Limb (tissue), 2 donors: ENCODE measurements around the gene TIMM10.
"Not testable (repeated sequence)": the region's sequence is repeated elsewhere in the genome, so short reads cannot be mapped to it uniquely, and the experiment has no call there.

Experiments used
- DNase-seq, 2 donors: peaks; one replicate each; pipeline ENCODE4 v3.0.0-alpha.2; 2016; ENCODE audit errors: extremely low spot score in 2 of 2

TIMM10 gene

DNA sequence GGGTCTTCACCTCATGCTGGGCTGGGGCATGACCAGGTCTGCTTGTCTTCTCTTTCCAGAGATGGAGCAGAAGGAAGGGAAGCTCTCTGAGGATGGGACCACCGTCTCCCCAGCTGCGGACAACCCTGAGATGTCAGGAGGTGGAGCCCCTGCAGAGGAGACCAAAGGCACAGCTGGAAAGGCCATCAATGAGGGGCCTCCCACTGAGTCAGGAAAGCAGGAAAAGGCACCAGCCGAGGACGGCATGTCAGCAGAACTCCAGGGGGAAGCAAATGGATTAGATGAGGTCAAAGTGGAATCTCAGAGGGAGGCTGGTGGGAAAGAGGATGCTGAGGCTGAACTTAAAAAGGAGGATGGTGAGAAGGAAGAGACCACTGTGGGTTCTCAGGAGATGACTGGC, 12.0 kb upstream of the TIMM10 start:
- DNase-seq: no peak

DNA sequence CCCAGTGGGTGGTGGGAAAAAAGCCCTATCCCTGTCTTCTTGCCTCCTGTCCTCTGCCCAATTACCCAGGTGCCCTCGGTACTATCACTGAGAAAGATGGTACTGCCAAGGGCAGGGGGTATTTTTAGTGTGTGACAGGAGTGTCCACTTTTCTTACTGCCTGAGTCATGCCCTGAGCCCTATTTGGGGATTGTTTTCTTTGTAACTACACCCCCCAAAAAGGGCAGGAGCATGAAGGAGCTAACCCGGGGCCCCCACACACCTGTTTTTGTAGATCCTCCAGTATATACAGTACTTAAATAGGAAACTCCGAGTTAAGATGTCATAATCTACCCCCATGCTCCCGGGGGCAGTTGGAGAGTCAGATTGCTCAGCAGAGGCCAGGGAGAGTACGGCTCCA, 10.6 kb upstream of the TIMM10 start:
- no peak for DNase-seq

- no peak for DNase-seq
Measured at GRCh38 chr11:57539342-57539741, 8.8 kb upstream of the TIMM10 start.

DNA sequence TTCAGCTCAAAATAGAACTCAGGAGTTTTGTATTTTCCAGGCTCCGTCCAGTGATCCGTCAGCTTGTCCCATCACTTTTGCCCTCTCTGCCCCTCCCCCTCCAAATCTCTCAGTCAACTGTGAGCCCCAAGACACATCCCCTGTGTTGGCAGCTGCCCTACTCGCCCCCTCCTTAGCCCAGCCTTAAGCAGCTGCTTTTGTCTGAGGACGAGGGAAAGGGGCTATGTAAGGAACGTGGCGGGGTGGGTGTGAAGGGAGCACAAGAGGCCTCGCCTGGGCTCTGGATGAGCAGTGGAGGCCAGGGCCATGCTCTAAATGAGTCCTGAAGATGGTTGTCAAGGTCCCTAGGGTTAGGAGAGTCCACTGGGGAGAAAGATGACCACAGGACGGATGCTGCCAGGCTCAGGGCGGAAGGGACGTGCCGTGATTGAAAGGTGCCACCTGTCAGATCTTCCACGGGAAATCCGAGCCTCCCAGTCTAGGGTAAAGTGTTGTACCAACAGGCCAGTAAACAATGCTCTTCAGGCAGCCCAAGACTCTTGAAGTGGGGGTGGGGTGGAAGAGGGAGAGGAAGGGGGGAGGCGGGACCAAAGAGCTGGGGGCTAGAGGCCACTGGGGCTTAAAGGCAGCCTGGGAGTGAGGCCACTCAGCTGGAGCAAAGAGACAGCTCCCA, 6.5 kb upstream of the TIMM10 start, which contains the start of gene SMTNL1:
SMTNL1 (plus strand) TSS at position 649 of the 673 bp plus-strand sequence. CDS start 5,048 bp downstream, outside the sequence.
- DNase-seq: peak in 1 of 2 donors; percentile 44

DNA sequence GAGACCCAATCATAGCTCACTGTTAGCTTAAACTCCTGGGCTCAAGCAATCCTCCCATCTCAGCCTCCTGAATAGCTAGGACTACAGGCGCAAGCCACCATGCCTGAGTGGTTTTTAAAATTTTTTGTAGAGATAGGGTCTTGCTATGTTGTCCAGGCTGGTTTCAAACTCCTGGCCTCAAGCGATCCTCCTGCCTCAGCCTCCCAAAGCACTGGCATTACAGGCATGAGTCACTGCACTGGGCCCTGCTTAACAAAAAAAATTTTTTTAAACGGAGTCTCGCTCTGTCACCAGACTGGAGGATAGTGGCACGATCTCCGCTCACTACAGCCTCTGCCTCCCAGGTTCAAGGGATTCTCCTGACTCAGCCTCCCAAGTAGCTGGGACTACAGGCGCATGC, 3.9 kb upstream of the TIMM10 start:
- not testable (repeated sequence) for DNase-seq

GRCh38 chr11:57530215-57530595, 349 bp downstream of the TIMM10 start:
- DNase-seq: no peak

DNA sequence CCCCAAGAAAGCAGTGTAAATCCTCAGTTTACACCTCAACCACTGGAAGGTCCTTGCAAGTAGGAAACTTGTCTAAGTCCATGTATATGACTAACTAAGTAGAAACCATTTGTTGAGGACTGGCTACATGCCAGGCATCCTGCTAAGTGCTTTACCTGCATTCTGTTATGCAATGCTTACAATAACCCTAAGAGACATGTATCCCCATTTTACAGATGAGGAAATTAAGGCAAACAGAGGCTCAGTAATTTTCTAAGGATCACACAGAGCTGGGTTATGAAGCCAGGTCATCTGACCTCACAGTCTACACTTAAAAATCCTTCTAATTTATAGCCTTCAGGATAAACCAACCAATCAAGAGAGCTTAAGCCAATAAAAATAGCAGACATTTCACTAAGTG, 1.5 kb downstream of the TIMM10 start:
- DNase-seq: no peak

DNA sequence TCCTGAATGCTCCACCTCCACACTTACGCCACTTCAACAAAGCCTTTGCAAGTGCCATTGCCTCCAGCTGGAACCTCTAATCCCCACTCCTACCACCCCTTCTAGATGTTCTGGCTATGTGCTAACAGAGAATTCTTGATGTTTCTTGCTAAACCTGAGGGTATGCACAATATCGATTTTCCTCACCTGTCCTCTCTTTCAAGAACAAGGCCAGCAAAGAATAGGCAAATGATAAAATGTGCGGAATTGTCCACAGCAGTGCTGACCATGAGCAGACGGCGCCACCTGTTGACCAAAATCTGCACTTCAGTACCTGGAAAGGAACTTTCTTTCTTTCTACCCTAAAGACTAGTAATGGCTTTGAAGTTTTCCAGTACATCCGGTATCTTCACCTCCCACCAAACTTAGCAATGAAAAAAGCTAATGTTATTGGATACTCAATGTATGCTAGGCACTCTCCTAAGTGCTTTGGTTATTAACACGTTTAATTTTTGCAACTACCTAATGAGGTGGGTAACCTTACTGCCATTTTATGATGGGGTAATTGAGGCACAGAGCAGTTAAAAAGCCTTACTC, 3.4 kb downstream of the TIMM10 start:
- peak; percentile 73 to 78 for DNase-seq

DNA sequence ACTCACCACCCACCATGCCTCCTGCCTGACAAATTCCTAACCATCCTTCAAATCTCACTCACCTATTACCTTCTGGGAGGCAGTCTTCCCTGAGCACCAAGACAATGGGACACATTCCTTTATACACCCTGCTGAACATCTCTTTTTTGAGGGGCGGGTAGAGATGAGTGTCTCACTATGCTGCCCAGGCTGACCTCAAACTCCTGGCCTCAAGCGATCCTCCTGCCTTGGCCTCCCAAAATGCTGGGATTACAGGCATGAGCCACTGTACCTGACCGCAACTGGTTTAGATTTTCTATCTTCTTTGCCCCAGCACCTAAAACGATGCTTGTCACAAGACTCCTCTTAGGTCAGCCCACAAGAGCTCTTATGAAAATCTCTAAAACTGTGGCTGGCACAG, 7.1 kb downstream of the TIMM10 start:
- no peak for DNase-seq

GRCh38 chr11:57521116-57521515, 9.4 kb downstream of the TIMM10 start:
- no peak for DNase-seq

DNA sequence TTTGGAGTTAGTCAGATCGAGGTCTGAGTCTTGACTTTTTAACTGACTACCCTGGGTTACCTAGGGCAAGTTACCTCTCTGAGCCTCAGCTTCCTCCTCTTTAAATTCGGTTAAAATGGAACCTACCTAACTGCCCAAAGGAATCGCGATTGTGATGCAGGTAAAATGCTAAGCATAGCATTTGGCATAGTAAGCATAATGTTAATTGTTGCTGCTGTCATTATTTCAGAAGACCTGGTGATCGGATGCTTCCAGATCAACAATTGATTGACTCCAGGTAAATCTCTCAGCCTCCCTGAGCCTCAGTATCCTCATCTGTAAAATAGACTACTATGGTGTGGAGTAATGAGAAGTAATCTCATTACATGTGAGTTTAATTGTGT, 14.5 kb downstream of the TIMM10 start:
- no peak for DNase-seq

DNA sequence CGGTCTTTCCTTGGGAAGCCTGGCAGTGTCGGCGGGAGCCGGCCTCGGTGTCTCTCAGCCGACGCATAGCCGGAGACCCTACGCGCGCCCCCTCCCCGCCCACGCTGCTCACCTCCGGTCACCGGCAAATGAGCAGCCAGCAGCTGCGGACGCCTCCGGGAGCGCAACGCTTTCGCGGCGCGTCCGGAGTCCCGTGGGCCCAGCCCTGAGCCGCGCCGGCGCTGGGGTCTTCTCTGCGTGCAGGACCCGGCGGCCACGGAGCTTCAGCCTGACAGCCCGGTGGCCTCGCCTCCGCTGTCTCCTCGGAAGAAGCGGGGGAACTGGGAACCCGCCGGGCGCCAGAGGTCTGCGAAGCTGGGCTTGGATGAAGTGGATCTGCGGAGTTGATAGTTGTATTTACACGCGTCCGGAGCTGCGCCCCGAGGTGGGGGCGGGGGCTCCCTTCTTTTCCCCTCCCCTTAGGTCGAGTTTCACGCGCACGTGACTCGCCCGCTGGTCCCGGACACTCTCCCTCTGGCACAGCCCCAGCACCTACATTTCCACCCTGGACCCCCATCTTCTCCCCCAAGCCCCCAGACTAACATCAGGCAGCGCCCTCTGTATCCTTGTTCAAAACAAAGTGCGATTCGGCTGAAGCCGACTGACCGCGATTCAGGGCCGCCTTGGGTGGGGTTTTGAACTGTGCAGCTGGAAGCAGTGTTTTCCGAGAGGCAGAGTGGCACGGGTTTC, 15.1 kb downstream of the TIMM10 start, which contains the start of gene SLC43A1:
SLC43A1 (minus strand) TSS at position 371 of the 729 bp plus-strand sequence. CDS start 1,591 bp downstream, outside the sequence.
- DNase-seq: peak; percentile 54 to 69

GRCh38 chr11:57514538-57515331, 15.8 kb downstream of the TIMM10 start:
- DNase-seq: peak in 1 of 2 donors; percentile 53

- DNase-seq: peak in 1 of 2 donors; percentile 48
Measured at GRCh38 chr11:57513911-57514537, 16.5 kb downstream of the TIMM10 start.

DNA sequence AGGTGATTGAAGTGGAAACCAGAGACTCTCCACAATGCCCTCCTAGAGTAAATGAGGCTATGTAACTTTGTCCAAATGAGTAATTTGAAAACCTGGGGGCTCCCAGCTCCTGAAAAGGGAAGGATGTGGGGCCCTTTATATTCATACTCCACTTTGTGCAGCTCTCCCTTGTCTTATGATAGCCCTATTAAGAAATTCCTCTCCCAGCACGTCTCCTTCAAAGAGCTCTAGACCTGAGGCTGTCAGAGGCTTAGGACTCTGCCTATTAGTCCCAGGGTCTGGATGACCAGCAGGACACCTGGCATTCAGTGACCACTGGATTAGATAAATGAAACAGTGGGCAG, 17.1 kb downstream of the TIMM10 start:
- DNase-seq: no peak

GRCh38 chr11:57512646-57513451, 17.7 kb downstream of the TIMM10 start:
- no peak for DNase-seq

DNA sequence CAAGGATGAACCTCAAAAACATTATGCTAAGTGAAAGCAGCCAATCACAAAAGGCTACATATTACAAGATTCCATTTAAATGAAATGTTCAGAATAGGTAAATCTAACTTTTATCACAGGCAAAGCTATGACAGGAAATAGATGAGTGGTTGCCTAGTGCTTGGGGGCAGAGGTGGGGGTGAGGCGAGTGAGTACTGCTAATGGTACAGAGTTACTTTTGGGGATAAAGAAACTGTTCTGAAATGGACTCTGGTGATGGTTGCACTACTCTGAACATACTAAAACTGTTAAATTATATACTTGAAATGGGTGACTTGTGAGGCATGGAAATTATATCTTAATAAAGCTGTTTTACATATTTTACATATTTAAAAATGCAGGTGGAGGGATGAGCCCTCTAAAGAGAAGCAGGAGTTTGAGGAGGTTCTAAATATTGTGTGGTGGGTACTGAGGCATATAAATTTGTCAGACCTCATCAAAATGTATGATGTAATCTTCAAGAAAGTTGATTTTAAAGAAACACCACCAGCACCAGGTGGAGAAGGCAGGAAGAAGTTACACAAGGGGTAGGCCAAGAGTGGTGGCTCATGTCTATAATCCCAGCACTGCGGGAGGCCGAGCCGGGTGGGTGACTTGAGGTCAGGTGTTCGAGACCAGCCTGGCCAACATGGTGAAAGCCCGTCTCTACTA, 18.7 kb downstream of the TIMM10 start:
- no peak for DNase-seq

- DNase-seq: no peak
Measured at GRCh38 chr11:57508341-57509170, 22.0 kb downstream of the TIMM10 start.

DNA sequence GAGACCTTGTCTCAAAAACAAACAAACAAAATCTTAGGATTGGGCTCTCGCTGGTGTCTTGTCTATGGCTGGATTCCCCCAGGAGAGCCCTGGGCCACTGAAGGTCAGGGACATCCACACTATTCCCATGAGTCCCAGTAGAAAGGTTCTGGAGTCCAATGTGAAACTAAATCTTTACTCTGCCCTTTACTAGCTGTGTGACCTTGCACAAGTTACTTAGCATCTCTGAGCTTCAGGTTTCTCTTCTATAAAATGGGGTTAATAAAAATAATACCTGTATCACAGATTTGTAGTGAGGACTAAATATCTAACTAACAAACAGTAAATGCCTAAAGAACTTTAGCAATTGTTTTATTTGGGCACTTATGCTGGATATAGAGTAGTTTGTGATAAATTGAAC, 24.0 kb downstream of the TIMM10 start:
- no peak for DNase-seq
